HG02571 (cell line): ENCODE data around the gene EEPD1.
"Not testable (repeated sequence)": the region's sequence is repeated elsewhere in the genome, so short reads cannot be mapped to it uniquely, and the experiment has no call there.

Experiments used
- ATAC-seq: cut with Tn5 transposase; IDR thresholded peaks from one replicate; pipeline ENCODE4 v1.9.1; 2021; ENCODE audit warnings: mild to moderate bottlenecking, moderate library complexity; ENCODE audit not compliant: unreplicated experiment

Gene EEPD1

GRCh38 chr7:36214608-36215456 lies 61.8 kb downstream of the EEPD1 start:
- no peak for ATAC-seq

- no peak for ATAC-seq
Measured at GRCh38 chr7:36215457-36215765, 62.4 kb downstream of the EEPD1 start.

GRCh38 chr7:36216063-36216684 lies 63.1 kb downstream of the EEPD1 start:
- no peak for ATAC-seq

- no peak for ATAC-seq
Measured at GRCh38 chr7:36217211-36217960, 64.3 kb downstream of the EEPD1 start.

GRCh38 chr7:36217961-36218284 lies 64.9 kb downstream of the EEPD1 start:
- no peak for ATAC-seq

GRCh38 chr7:36219429-36219828 lies 66.4 kb downstream of the EEPD1 start:
- no peak for ATAC-seq

- ATAC-seq, result no peak
Measured at GRCh38 chr7:36223851-36224250, 70.8 kb downstream of the EEPD1 start.

- ATAC-seq, result no peak
Measured at GRCh38 chr7:36224934-36225858, 72.1 kb downstream of the EEPD1 start.

GRCh38 chr7:36226151-36226550 lies 73.1 kb downstream of the EEPD1 start:
- ATAC-seq, result no peak

- no peak for ATAC-seq
Measured at GRCh38 chr7:36227223-36227622, 74.2 kb downstream of the EEPD1 start.

GRCh38 chr7:36228039-36228438 lies 75.0 kb downstream of the EEPD1 start:
- ATAC-seq, result no peak

GRCh38 chr7:36231406-36231805 lies 78.4 kb downstream of the EEPD1 start:
- no peak for ATAC-seq

GRCh38 chr7:36232555-36232954 lies 79.5 kb downstream of the EEPD1 start:
- no peak for ATAC-seq

GRCh38 chr7:36232971-36233550 lies 80.0 kb downstream of the EEPD1 start:
- no peak for ATAC-seq

- ATAC-seq, result no peak
Measured at GRCh38 chr7:36236073-36236472, 83.0 kb downstream of the EEPD1 start.

GRCh38 chr7:36238138-36238537 lies 85.1 kb downstream of the EEPD1 start:
- no peak for ATAC-seq

- ATAC-seq, result not testable (repeated sequence)
Measured at GRCh38 chr7:36243356-36243755, 90.3 kb downstream of the EEPD1 start.

GRCh38 chr7:36244001-36244400 lies 90.9 kb downstream of the EEPD1 start:
- ATAC-seq, result not testable (repeated sequence)

GRCh38 chr7:36244429-36244828 lies 91.4 kb downstream of the EEPD1 start:
- ATAC-seq, result no peak

- no peak for ATAC-seq
Measured at GRCh38 chr7:36245684-36246299, 92.7 kb downstream of the EEPD1 start.
